Activated CD4-positive, alpha-beta T cell treated with anti-CD3 and anti-CD28 coated beads, Interleukin-2, amount 50 U/mL, for 4 hours (primary cell): ENCODE data around the gene REL.
"Not testable (repeated sequence)": the region's sequence is repeated elsewhere in the genome, so short reads cannot be mapped to it uniquely, and the experiment has no call there.

Source experiments
- DNase-seq, 2 experiments: peaks; one replicate each; pipeline ENCODE4 v3.0.0-alpha.2; 2020

Gene REL

GRCh38 chr2:60881047-60881932 is at the start of gene REL:
Gene REL, plus strand, starts transcription at chr2:60881574. Its CDS starts 267 bp downstream, at chr2:60881841.
- peak; percentile 82 to 87 for DNase-seq

GRCh38 chr2:60831921-60832320 is 49.5 kb upstream of the REL start:
- no peak for DNase-seq

DNA sequence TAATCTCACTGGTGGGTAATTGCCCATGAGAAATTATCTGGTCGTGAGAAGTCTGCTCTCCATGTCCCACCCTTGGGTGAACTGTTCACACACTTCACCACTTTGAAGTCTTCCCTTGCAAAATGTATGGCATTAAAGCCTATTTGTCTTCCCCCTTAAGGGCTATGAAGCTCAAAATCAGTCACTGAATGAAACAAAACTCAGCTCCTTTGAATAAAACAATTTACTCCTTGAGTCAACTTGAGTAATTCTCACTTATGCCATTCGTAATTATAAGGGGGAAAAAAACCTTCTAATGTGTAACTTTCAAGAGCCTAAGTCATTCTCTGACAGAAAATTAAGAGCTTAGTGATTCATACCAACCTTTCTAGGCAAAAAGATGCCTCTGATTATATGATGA is 48.8 kb upstream of the REL start:
- DNase-seq = no peak

- no peak for DNase-seq
Observed at GRCh38 chr2:60834270-60834717, 47.1 kb upstream of the REL start.

DNA sequence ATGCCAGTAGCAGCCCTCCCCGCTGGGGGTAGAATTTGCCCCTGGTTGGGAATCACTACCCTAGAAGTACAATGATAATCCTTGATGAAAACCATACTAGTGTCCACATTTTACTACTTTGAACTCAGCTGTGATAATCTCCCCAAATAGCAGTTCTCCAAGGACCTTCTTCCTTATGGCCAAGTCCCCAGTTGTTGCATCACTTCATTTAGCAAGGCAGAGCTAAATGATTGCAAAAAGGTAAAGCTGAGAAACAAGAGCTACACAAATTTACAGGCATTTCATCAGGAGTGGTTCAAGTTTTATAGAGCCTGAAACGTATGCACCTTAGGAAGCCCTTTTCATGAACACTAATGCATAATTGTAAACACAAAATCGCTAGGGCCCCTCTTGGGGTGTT is 44.9 kb upstream of the REL start:
- DNase-seq = no peak

- no peak for DNase-seq
Observed at GRCh38 chr2:60837123-60837522, 44.3 kb upstream of the REL start.

GRCh38 chr2:60838481-60838880 is 42.9 kb upstream of the REL start:
- no peak for DNase-seq

- DNase-seq = no peak
Observed at GRCh38 chr2:60839126-60839813, 42.1 kb upstream of the REL start.

DNA sequence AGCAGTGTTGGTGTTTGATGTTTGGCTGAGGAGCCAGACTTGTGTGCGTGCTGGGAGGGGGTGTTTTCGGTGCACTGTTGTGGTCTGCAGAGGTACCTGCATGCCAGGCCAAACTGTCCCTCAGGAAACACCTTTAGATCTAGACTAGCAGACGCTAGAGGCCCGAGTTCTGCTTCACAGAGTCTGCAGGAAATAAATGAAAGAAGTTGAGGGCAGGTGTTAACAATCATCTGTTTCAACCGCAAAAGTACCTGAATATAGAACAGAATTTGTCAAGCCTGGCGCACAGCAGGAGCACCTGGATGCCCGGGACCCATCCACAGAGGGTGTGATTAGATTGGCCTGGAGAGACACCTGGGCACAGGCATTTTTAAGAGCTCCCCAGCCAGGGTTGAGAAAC is 40.5 kb upstream of the REL start:
- DNase-seq = no peak

DNA sequence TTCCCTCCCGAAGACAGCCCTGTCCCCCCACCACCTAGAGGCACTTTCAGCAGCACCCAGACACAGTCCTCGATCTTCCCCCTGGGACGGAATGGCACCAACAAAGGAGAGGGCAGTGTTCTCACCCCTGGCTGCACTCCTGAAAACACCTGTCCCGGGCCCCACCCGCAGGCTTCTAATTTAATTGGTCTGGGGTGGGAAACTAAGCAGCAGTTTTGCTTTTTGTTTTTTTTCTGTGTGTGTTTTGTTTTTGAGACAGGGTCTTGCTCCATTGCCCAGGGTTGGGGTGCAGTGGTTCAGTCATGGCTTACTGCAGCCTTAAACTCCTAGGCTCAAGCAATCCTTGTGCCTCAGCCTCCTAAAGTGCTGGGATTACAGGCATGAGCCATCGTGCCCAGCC is 38.4 kb upstream of the REL start:
- no peak for DNase-seq

DNA sequence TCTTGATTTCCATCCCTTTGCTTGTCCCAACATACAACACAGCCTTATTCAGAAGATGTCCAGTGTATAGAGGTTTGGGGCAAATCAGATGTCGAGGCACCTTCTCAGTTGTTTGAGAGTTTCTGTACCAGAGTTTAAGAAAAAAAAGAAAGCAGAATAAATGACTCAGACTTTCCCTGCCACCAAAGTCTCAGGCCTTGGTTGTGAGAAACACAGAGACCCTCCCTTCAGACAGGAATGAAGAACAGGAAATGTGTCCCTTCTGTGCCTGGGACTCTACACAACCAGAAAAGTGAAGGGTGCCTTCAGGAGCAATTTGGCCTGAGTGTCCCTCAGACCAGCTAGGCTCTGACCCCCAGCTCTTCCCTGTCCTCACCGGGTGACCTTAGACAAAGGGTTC is 37.3 kb upstream of the REL start:
- DNase-seq = no peak

DNA sequence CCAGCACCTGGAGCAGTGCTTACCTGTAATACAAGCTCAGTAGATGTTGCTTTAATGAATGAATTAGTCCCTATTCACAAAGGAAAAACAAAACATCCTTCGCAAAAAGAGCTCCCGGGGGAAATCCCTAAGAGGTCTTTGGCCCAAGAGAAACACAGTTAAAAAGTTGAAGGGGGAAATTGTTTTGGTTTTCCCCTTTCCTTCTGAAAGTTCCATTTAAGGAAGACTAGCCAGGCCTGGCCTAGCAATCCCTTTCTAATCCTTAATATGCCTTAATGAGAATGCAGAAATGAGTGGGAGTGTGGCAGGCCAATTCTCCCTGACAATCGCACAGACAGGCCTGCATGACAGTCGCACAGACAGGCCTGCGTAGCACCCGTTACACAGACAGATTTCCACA is 33.5 kb upstream of the REL start:
- no peak for DNase-seq

- no peak for DNase-seq
Observed at GRCh38 chr2:60849187-60849586, 32.2 kb upstream of the REL start.

DNA sequence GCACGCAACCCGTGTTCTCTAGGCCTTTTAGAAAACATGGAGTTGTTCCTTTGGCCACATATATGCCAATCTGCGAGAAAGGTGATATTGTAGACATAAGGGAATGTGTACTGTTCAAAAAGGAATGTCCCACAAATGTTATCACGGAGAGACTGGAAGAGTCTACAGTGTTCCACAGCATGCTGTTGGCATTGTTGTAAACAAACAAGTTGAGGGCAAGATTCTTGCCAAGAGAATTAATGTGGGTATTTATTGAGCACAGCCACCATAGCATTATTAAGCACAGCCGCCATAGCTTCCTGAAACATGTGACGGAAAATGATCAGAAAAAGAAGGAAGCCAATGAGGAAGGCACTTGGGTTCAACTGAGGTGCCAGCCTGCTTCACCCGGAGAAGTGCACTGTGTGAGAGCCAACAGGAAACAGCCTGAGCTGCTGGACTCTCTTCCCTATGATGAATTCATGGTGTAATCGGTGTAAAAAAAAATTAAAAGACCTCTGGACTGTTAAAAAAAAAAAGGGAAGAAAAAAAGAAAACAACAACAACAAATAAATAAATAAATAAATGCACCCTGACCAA is 29.0 kb upstream of the REL start:
- no peak for DNase-seq

DNA sequence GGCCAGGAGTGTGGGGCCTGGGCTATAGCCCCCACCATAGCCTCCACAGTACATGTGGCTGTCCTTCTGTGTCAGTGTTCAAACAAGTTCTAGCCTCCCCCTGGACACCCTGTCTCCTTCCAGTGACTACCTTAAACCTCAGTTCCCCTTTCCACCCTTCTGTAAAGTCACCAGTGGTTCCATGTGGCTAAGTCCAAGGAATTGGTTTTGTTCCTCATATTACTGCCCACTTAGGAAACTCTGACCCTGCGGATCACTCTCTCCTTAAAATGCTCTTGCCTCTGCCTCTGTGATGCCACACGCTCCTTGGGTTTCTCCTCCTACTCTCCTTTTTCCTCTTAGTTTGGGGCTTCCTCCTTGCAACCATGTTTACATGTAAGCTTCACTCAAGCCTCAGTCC is 27.8 kb upstream of the REL start:
- no peak for DNase-seq

- no peak for DNase-seq
Observed at GRCh38 chr2:60855989-60856669, 25.2 kb upstream of the REL start.

- DNase-seq = no peak
Observed at GRCh38 chr2:60857056-60857455, 24.3 kb upstream of the REL start.

DNA sequence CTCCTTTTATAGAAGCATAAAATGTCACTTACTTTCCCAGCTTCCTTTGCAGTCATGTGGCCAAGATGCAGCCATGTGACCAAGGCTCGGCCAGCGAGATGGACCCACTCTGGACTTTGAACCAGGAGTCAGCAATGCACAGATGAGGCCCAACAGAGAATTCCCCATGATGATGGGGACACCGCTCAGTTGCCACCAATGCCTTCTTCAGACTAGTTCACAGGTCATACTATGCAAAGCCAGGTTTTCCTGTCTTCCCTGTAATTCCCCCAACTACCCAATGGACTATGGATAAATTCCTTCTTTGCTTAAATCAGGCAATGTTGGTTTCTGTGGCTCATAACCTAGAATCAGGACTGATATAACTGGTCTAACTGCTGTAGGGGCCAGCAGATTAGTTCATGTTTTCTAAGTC is 22.5 kb upstream of the REL start:
- no peak for DNase-seq

DNA sequence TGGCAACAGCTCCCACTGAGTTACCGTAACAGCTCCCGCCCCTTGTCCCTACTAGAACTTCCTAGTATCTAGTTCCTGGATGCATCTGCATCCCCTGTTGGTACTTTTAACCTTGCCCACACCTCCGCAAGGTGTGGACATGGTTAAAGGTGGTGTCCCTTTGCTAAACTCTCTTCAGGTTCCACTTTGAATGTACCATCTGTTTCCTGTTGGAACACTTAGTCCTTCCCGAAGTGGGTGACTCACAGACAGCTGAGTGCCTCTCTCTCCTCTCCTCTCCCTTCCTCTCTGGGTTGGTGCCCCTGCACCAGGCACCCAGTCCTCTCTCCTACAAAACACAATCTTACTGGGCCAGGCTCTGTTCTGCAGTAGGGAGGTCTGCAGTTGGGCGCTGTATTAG is 19.6 kb upstream of the REL start:
- no peak for DNase-seq

GRCh38 chr2:60862642-60863041 is 18.7 kb upstream of the REL start:
- DNase-seq = no peak

DNA sequence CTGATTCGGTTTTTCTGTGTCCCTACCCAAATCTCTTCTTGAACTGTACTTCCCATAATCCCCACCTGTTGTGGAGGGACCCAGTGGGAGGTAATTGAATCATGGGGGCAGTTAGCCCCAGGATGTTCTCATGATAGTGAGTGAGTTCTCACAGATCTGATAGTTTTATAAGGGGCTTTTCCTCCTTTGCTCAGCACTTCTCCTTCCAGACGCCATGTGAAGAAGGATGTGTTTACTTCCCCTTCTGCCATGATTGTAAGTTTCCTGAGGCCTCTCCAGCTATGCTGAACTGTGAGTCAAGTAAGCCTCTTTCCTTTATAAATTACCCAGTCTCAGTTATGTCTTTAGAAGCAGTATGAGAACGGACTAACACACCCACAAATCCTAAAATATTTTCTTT is 16.0 kb upstream of the REL start:
- DNase-seq = not testable (repeated sequence)

DNA sequence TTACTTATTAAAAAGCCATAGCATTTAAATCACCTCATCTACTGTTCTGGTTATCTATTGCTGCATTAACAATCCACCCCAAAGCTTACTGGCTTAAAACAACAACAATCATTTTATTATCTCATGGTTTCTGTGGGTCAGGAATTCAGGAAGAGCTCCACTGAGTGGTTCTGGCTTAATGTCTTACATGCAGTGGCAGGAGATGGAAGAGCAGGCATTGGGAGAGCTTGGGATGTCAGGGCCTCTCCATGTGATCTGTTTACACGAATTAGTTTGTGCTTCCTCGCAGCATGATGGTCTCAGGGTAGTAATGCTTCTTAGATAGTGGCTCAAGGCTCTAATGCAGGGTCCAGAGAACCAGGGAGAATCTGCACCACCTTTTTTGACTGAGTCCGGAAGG is 14.4 kb upstream of the REL start:
- DNase-seq = no peak

DNA sequence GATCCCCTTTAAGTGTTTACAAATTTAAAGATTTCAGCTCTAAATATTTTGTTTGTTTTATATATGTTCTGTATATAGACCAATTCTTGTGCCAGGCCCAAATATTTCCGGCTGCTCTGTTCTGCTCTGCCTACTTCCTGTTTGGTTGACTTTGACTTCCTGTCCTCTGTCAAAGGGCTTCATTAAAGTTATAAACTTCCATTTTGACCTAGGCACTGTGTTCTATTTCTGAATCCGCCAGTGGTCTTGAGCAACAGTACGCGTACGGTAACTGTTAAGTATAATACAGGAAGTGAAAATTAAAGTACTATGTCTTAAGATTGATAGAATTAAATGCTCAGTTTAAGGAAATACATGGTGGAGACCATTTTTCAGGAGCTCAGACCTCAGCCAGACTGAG is 13.5 kb upstream of the REL start:
- DNase-seq = no peak
